ENCODE measurements around the gene ZNF726.
A peak's percentile ranks its signal among the peaks of the same experiment; 100 is the strongest.

The ZNF726 gene

DNA sequence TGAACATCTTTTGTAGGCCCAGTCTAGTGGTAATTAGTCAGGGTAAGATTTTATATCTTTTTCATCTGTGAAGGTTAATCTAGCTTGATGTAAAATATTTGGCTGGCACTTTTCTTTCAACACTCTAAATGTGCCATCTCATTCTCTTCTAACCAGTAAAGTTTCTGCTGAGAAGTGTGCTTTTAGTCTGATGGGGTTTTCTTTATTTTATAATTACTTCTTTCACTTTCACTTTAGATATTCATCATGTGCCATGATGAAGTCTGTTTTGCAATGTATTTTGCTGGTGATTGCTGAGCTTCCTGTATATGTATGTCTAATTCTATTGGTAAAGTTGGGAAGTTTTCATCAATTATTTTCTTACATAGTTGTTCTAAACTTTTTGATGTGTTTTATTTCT lies 31.9 kb downstream of the ZNF726 start:
- no peaks in the 10 kb centered on the region for H3K4me1 ChIP-seq (ENCODE audit: control insufficient read depth, insufficient read depth, low read depth, low read length)
- H3K9me3 ChIP-seq (ENCODE audit: control insufficient read depth, low read length), result peaks cover 36% of the 10 kb centered on the region
- no peak overlapping the region for H2AFZ ChIP-seq (ENCODE audit: low read depth, low read length)
- H3K14ac ChIP-seq (ENCODE audit: low read length in 2 of 2), result no peak overlapping the region
- H2BK120ac ChIP-seq (ENCODE audit: low read depth, low read length), result no peak overlapping the region
- no peak overlapping the region for H3K18ac ChIP-seq (ENCODE audit: low read depth in 1 of 2, low read length in 2 of 2)
- H3K36me3 ChIP-seq (ENCODE audit: control insufficient read depth in 1 of 2, insufficient read depth in 2 of 2, low read depth in 1 of 2, low read length in 2 of 2), result no peaks in the 10 kb centered on the region
- no peaks in the 10 kb centered on the region for H3K79me1 ChIP-seq (replicated peaks; ENCODE audit: low read length, poor library complexity, severe bottlenecking)
- no peak overlapping the region for H2BK5ac ChIP-seq (ENCODE audit: low read depth, low read length, poor library complexity, severe bottlenecking)
- no peak overlapping the region for H2BK12ac ChIP-seq (ENCODE audit: low read length in 2 of 2)
- DNase-seq, result no peak
- H3K27me3 ChIP-seq (ENCODE audit: control insufficient read depth in 1 of 2, insufficient read depth in 1 of 2, low read length in 2 of 2), result no peaks in the 10 kb centered on the region
- no peak overlapping the region for H3K9ac ChIP-seq (ENCODE audit: low read length)
- no peak overlapping the region for H2AK5ac ChIP-seq (ENCODE audit: low read length, severe bottlenecking)
- H4K8ac ChIP-seq (ENCODE audit: low read length), result no peak overlapping the region
- H3K4me2 ChIP-seq (ENCODE audit: low read length, poor library complexity, severe bottlenecking), result no peak overlapping the region
- no peak overlapping the region for H3K4me3 ChIP-seq (ENCODE audit: insufficient read depth in 1 of 2, low read depth in 1 of 2, low read length in 2 of 2)
- H4K91ac ChIP-seq (ENCODE audit: low read length), result no peak overlapping the region
- no peak overlapping the region for H2BK15ac ChIP-seq (ENCODE audit: low read depth, poor library complexity, severe bottlenecking)
- H3K27ac ChIP-seq (ENCODE audit: low read length, poor library complexity, severe bottlenecking), result no peak overlapping the region
- H3K23ac ChIP-seq (ENCODE audit: low read length in 2 of 2), result no peak overlapping the region
- no peak overlapping the region for H3K4ac ChIP-seq (ENCODE audit: low read depth in 1 of 2, low read length in 2 of 2)

- Histone ChIP-seq H3K4me3 (ENCODE audit: insufficient read depth in 1 of 2, low read depth in 1 of 2, low read length in 2 of 2) (no peak overlapping the region), H2BK5ac (ENCODE audit: low read depth, low read length, poor library complexity, severe bottlenecking) (no peak overlapping the region), H2BK12ac (ENCODE audit: low read length in 2 of 2) (no peak overlapping the region), H3K14ac (ENCODE audit: low read length in 2 of 2) (no peak overlapping the region), H3K4me1 (ENCODE audit: control insufficient read depth, insufficient read depth, low read depth, low read length) (no peaks in the 10 kb centered on the region), H4K8ac (ENCODE audit: low read length) (no peak overlapping the region), H2AFZ (ENCODE audit: low read depth, low read length) (no peak overlapping the region), H2BK120ac (ENCODE audit: low read depth, low read length) (no peak overlapping the region), H3K79me1 (replicated peaks; ENCODE audit: low read length, poor library complexity, severe bottlenecking) (no peaks in the 10 kb centered on the region), H3K4me2 (ENCODE audit: low read length, poor library complexity, severe bottlenecking) (no peak overlapping the region), H3K9me3 (ENCODE audit: control insufficient read depth, low read length) (peaks cover 49% of the 10 kb centered on the region), H3K4ac (ENCODE audit: low read depth in 1 of 2, low read length in 2 of 2) (no peak overlapping the region), H3K9ac (ENCODE audit: low read length) (no peak overlapping the region), H2AK5ac (ENCODE audit: low read length, severe bottlenecking) (no peak overlapping the region), H3K27me3 (ENCODE audit: control insufficient read depth in 1 of 2, insufficient read depth in 1 of 2, low read length in 2 of 2) (no peaks in the 10 kb centered on the region), H3K18ac (ENCODE audit: low read depth in 1 of 2, low read length in 2 of 2) (no peak overlapping the region), H3K27ac (ENCODE audit: low read length, poor library complexity, severe bottlenecking) (no peak overlapping the region), H2BK15ac (ENCODE audit: low read depth, poor library complexity, severe bottlenecking) (no peak overlapping the region), H4K91ac (ENCODE audit: low read length) (no peak overlapping the region), H3K23ac (ENCODE audit: low read length in 2 of 2) (no peak overlapping the region), H3K36me3 (ENCODE audit: control insufficient read depth in 1 of 2, insufficient read depth in 2 of 2, low read depth in 1 of 2, low read length in 2 of 2) (no peaks in the 10 kb centered on the region)
- peak; percentile 3 for DNase-seq
- 64% methylated on average over 2 of the region's 2 CpGs for WGBS
These were observed 34.9 kb downstream of the ZNF726 start for GRCh38 chr19:23949611-23950010.

- Histone ChIP-seq H2BK12ac (ENCODE audit: low read length in 2 of 2) (no peak overlapping the region), H3K18ac (ENCODE audit: low read depth in 1 of 2, low read length in 2 of 2) (no peak overlapping the region), H3K9me3 (ENCODE audit: control insufficient read depth, low read length) (peaks cover 52% of the 10 kb centered on the region), H2BK5ac (ENCODE audit: low read depth, low read length, poor library complexity, severe bottlenecking) (no peak overlapping the region), H2AFZ (ENCODE audit: low read depth, low read length) (no peak overlapping the region), H3K14ac (ENCODE audit: low read length in 2 of 2) (no peak overlapping the region), H3K4ac (ENCODE audit: low read depth in 1 of 2, low read length in 2 of 2) (no peak overlapping the region), H2BK15ac (ENCODE audit: low read depth, poor library complexity, severe bottlenecking) (no peak overlapping the region), H3K23ac (ENCODE audit: low read length in 2 of 2) (no peak overlapping the region), H3K27ac (ENCODE audit: low read length, poor library complexity, severe bottlenecking) (no peak overlapping the region), H4K8ac (ENCODE audit: low read length) (no peak overlapping the region), H3K4me2 (ENCODE audit: low read length, poor library complexity, severe bottlenecking) (no peak overlapping the region), H3K9ac (ENCODE audit: low read length) (no peak overlapping the region), H3K4me3 (ENCODE audit: insufficient read depth in 1 of 2, low read depth in 1 of 2, low read length in 2 of 2) (no peak overlapping the region), H3K79me1 (replicated peaks; ENCODE audit: low read length, poor library complexity, severe bottlenecking) (no peaks in the 10 kb centered on the region), H3K4me1 (ENCODE audit: control insufficient read depth, insufficient read depth, low read depth, low read length) (no peaks in the 10 kb centered on the region), H2BK120ac (ENCODE audit: low read depth, low read length) (no peak overlapping the region), H3K27me3 (ENCODE audit: control insufficient read depth in 1 of 2, insufficient read depth in 1 of 2, low read length in 2 of 2) (no peaks in the 10 kb centered on the region), H4K91ac (ENCODE audit: low read length) (no peak overlapping the region), H3K36me3 (ENCODE audit: control insufficient read depth in 1 of 2, insufficient read depth in 2 of 2, low read depth in 1 of 2, low read length in 2 of 2) (no peaks in the 10 kb centered on the region), H2AK5ac (ENCODE audit: low read length, severe bottlenecking) (no peak overlapping the region)
- 64% methylated on average over 5 of the region's 5 CpGs for WGBS
- no peak for DNase-seq
These were observed 41.4 kb downstream of the ZNF726 start for GRCh38 chr19:23956051-23956450.

DNA sequence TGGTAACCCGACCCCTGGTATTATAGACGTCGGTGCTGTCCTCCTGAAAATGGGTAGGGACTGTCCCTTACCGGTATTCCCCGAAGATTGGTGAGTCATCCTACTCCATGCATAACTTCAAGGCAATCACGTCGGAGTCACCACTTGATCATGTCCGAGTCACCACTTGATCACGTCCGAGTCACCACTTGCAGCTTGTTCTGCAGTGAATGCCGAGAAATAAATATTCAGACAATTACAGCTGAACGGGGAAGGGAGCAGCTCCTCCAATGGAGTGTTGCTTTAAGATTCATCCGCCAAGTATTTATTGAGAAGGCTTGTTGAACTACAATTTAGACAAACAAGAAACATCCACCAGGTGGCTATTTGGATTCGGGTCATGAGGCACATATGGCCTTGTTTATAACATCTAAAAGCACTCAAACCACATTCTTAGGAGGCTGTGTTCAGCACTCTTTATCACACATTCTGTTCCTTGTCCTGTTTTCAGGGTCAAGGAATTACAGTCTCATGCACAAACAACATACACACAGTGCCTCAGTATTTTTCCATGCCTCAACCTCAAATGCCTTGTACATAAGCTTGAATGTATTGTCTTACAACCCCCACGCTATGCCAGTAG lies 43.1 kb downstream of the ZNF726 start:
- Histone ChIP-seq H3K27me3 (ENCODE audit: control insufficient read depth in 1 of 2, insufficient read depth in 1 of 2, low read length in 2 of 2) (no peaks in the 10 kb centered on the region), H2BK5ac (ENCODE audit: low read depth, low read length, poor library complexity, severe bottlenecking) (no peak overlapping the region), H2BK15ac (ENCODE audit: low read depth, poor library complexity, severe bottlenecking) (no peak overlapping the region), H3K4me3 (ENCODE audit: insufficient read depth in 1 of 2, low read depth in 1 of 2, low read length in 2 of 2) (no peak overlapping the region), H2BK120ac (ENCODE audit: low read depth, low read length) (no peak overlapping the region), H3K4ac (ENCODE audit: low read depth in 1 of 2, low read length in 2 of 2) (no peak overlapping the region), H4K8ac (ENCODE audit: low read length) (no peak overlapping the region), H3K4me1 (ENCODE audit: control insufficient read depth, insufficient read depth, low read depth, low read length) (no peaks in the 10 kb centered on the region), H3K23ac (ENCODE audit: low read length in 2 of 2) (no peak overlapping the region), H4K91ac (ENCODE audit: low read length) (no peak overlapping the region), H3K9ac (ENCODE audit: low read length) (no peak overlapping the region), H3K36me3 (ENCODE audit: control insufficient read depth in 1 of 2, insufficient read depth in 2 of 2, low read depth in 1 of 2, low read length in 2 of 2) (no peaks in the 10 kb centered on the region), H3K4me2 (ENCODE audit: low read length, poor library complexity, severe bottlenecking) (no peak overlapping the region), H3K27ac (ENCODE audit: low read length, poor library complexity, severe bottlenecking) (no peak overlapping the region), H3K18ac (ENCODE audit: low read depth in 1 of 2, low read length in 2 of 2) (no peak overlapping the region), H2AFZ (ENCODE audit: low read depth, low read length) (no peak overlapping the region), H2BK12ac (ENCODE audit: low read length in 2 of 2) (no peak overlapping the region), H2AK5ac (ENCODE audit: low read length, severe bottlenecking) (no peak overlapping the region), H3K14ac (ENCODE audit: low read length in 2 of 2) (no peak overlapping the region), H3K9me3 (ENCODE audit: control insufficient read depth, low read length) (peaks cover 48% of the 10 kb centered on the region), H3K79me1 (replicated peaks; ENCODE audit: low read length, poor library complexity, severe bottlenecking) (no peaks in the 10 kb centered on the region)
- DNase-seq, result peak; percentile 58
- WGBS, result 73% methylated on average over 15 of the region's 15 CpGs

Data from mesenchymal stem cell (in vitro differentiated cells and primary cell).